ENCODE measurements around the gene BLOC1S5. TPM values are rescaled to one million over a fixed set of nuclear protein-coding genes. Genes with fewer than 3 reads are reported as not detected.
"Not testable (repeated sequence)": the region's sequence is repeated elsewhere in the genome, so short reads cannot be mapped to it uniquely, and the experiment has no call there.

BLOC1S5 gene
- total and polyA plus RNA-seq, 7 donors, result 5.6 to 17.7 (median 7.6) TPM

DNA sequence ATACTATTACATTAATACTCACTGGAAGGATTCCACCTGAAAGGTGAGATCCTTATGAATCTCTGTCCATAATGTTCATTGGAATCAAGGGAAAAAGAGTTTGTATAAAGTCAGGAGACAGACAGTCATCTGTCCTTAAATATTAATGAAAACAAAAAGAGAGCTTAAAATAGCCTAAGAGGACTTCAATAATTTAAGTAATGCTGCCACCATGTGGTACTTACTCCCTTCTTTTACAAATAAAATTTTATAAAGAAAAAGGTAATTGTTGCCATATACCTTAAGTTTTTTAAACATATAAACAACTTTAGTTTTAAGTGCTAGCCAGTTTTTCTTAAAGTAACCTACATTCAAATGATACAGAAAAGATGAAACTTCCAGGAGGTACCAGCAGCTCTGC is 5.1 kb downstream of the BLOC1S5 start:
- ATAC-seq, result peak in 1 of 4 donors; percentile 43
- H3K36me3 ChIP-seq (ENCODE audit: insufficient read depth in 1 of 2, low read depth in 1 of 2), result peaks cover 0 to 50% of the 10 kb centered on the region in 2 donors
- no peaks in the 10 kb centered on the region for H3K9me3 ChIP-seq
- peaks cover 7% of the 10 kb centered on the region for H3K4me1 ChIP-seq
- TF ChIP-seq, protein P1, sequence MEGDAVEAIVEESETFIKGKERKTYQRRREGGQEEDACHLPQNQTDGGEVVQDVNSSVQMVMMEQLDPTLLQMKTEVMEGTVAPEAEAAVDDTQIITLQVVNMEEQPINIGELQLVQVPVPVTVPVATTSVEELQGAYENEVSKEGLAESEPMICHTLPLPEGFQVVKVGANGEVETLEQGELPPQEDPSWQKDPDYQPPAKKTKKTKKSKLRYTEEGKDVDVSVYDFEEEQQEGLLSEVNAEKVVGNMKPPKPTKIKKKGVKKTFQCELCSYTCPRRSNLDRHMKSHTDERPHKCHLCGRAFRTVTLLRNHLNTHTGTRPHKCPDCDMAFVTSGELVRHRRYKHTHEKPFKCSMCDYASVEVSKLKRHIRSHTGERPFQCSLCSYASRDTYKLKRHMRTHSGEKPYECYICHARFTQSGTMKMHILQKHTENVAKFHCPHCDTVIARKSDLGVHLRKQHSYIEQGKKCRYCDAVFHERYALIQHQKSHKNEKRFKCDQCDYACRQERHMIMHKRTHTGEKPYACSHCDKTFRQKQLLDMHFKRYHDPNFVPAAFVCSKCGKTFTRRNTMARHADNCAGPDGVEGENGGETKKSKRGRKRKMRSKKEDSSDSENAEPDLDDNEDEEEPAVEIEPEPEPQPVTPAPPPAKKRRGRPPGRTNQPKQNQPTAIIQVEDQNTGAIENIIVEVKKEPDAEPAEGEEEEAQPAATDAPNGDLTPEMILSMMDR (IDR thresholded peaks at IDR 0.05), result peak; percentile 45
- intact Hi-C loops (cut with DNase I), result no loop called here
- no peak overlapping the region for H3K27ac ChIP-seq
- H3K27me3 ChIP-seq (ENCODE audit: insufficient read depth in 3 of 3, low read length in 2 of 3), result no peaks in the 10 kb centered on the region
- H3K4me3 ChIP-seq, result no peak overlapping the region
- DNase-seq, result no peak

DNA sequence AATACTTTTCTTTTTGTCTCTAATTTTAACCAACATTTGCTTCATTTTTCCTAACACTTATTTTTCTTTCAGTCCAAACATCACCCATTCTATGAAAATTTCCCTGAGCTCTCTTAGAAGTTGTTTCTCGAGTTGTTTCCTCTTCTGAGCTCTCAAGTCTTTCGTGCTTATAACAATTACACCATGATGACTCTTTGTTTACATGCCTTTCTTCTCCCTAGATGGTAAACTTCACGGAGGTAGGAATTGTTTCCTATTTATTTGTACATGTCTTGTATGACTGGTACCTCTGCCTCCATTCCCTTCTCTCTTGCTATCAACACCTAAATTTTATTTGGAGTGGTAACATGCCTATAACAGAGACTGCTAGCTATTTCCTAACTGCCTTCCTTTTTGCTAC is 6.4 kb downstream of the BLOC1S5 start:
- H3K27me3 ChIP-seq (ENCODE audit: insufficient read depth in 3 of 3, low read length in 2 of 3), result no peaks in the 10 kb centered on the region
- no peak overlapping the region for H3K27ac ChIP-seq
- intact Hi-C loops (cut with DNase I), result no loop called here
- no peaks in the 10 kb centered on the region for H3K9me3 ChIP-seq
- WGBS, 3 donors, result 88 to 90% (median 88%) methylated on average over 3 of the region's 3 CpGs
- H3K36me3 ChIP-seq (ENCODE audit: insufficient read depth in 1 of 2, low read depth in 1 of 2), result peaks cover 0 to 52% of the 10 kb centered on the region in 2 donors
- no peaks in the 10 kb centered on the region for H3K4me1 ChIP-seq
- no peak overlapping the region for H3K4me3 ChIP-seq
- TF ChIP-seq, protein P1 (IDR thresholded peaks at IDR 0.05), result no peak
- DNase-seq (no peak), ATAC-seq (no peak)

DNA sequence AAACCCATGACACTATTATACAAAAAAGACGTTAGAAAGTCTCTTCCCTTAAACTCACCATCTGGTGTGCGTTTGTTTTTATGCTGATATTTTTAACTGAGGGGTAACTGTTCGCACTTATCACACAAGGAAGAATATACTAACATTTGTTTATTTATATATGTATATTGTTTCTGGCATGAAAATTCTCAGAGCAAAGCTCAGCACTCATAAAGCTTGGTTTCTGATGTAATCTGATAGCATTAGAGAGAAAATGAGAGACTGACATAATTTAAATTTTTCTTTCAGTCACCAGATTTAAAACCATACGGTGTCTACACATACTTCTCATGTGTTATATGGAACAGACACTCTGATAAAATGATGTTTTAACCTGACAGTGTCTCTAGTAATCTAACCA is 6.9 kb downstream of the BLOC1S5 start:
- no peaks in the 10 kb centered on the region for H3K9me3 ChIP-seq
- no peak overlapping the region for H3K4me3 ChIP-seq
- 86 to 92% (median 91%) methylated on average over 4 of the region's 4 CpGs for WGBS, 3 donors
- H3K36me3 ChIP-seq (ENCODE audit: insufficient read depth in 1 of 2, low read depth in 1 of 2), result peaks cover 0 to 53% of the 10 kb centered on the region in 2 donors
- TF ChIP-seq, protein P1 (IDR thresholded peaks at IDR 0.05), result no peak
- no peak for DNase-seq
- intact Hi-C loops (cut with DNase I), result no loop called here
- H3K4me1 ChIP-seq, result no peaks in the 10 kb centered on the region
- no peak overlapping the region for H3K27ac ChIP-seq
- no peaks in the 10 kb centered on the region for H3K27me3 ChIP-seq (ENCODE audit: insufficient read depth in 3 of 3, low read length in 2 of 3)
- no peak for ATAC-seq

DNA sequence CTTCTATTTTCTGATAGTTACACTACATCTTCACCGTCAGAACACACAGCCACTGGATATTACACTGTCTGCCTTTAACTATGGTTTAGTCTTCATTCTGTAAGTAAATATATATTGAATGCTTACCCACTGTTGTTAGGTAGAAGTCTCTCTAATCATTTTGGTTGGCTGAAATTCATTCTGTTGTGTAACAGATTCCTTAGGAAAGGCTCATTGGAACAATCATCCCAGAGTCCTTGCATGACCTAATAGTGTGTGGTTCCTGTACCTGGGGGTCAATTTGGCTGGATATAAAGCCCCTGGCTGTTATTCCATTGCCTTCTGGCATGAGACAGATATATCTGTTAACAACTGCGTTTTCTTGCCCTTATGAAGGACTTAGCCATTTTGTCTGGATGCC is 9.9 kb downstream of the BLOC1S5 start:
- no peak overlapping the region for H3K4me3 ChIP-seq
- TF ChIP-seq, protein P1 (IDR thresholded peaks at IDR 0.05), result no peak
- H3K4me1 ChIP-seq, result no peaks in the 10 kb centered on the region
- H3K36me3 ChIP-seq (ENCODE audit: insufficient read depth in 1 of 2, low read depth in 1 of 2), result peaks cover 0 to 30% of the 10 kb centered on the region in 2 donors
- no peaks in the 10 kb centered on the region for H3K27me3 ChIP-seq (ENCODE audit: insufficient read depth in 3 of 3, low read length in 2 of 3)
- intact Hi-C loops (cut with DNase I), result no loop called here
- DNase-seq (no peak), ATAC-seq (no peak)
- H3K27ac ChIP-seq, result no peak overlapping the region
- WGBS, 3 donors, result 80 to 81% (median 80%) methylated on average over 2 of the region's 2 CpGs
- H3K9me3 ChIP-seq, result no peaks in the 10 kb centered on the region

DNA sequence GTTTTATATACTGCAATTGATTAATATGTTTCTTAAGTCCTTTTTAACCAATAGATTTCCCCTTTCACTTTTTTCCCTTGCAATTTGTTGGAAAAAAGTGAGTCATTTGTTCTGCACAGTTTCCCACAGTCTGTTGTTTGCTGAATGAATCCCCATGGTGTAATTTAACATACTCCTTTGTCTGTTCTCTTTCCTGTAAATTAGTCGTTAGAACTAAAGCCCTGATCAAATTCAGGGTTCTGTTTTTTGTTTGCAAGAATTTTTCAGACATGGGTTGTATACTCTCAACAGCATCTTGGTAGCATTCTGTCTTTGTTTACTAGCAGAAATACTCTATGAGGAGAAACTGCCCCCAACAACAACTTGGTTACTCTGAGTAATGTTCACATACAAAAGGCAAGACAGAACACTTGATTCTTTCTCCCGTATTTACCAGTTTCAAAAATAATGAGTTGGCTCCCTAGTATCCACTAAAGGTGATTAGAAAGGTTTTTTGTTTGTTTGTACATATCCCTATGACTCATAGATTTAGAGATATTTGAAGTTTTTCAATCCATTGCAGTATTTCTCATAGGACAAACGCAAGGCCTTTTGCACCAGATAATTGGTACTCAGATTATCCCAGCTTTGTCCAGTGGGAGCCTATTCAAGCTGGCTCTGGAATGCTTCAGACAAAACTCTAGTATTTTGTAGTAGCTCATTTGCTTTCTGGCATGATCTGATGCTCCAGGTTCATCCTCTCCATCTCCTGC is 16.5 kb downstream of the BLOC1S5 start:
- peaks cover 0 to 2% of the 10 kb centered on the region in 2 donors for H3K36me3 ChIP-seq (ENCODE audit: insufficient read depth in 1 of 2, low read depth in 1 of 2)
- ATAC-seq (no peak), DNase-seq (no peak)
- TF ChIP-seq, protein P1 (IDR thresholded peaks at IDR 0.05), result no peak
- H3K4me1 ChIP-seq, result no peaks in the 10 kb centered on the region
- no peak overlapping the region for H3K4me3 ChIP-seq
- intact Hi-C loops (cut with DNase I), result no loop called here
- no peaks in the 10 kb centered on the region for H3K9me3 ChIP-seq
- no peaks in the 10 kb centered on the region for H3K27me3 ChIP-seq (ENCODE audit: insufficient read depth in 3 of 3, low read length in 2 of 3)
- no peak overlapping the region for H3K27ac ChIP-seq
- 59 to 75% (median 70%) methylated on average over 3 of the region's 3 CpGs for WGBS, 3 donors

DNA sequence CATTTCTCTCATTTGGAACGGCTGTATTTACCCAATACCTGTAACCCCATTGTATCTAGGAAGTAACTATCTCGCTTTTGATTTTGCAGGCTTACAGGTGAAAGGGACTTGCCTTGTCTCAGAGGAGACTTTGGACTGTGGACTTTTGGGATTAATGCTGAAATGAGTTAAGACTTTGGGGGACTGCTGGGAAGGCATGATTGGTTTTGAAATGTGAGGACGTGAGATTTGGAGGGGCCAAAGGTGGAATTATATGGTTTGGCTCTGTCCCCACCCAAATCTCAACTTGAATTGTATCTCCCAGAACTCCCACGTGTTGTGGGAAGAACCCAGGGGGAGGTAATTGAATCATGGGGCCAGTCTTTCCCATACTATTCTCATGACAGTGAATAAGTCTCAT is 18.4 kb downstream of the BLOC1S5 start:
- intact Hi-C loops (cut with DNase I); H3K4me3 ChIP-seq; H3K4me1 ChIP-seq; H3K36me3 ChIP-seq (ENCODE audit: insufficient read depth in 1 of 2, low read depth in 1 of 2); H3K9me3 ChIP-seq; DNase-seq; H3K27me3 ChIP-seq (ENCODE audit: insufficient read depth in 3 of 3, low read length in 2 of 3); H3K27ac ChIP-seq; ATAC-seq: not testable (repeated sequence)
- WGBS, 3 donors, result 94 to 98% (median 96%) methylated on average over 4 of the region's 4 CpGs

Data from psoas muscle (tissue), 8 donors.